ENCODE measurements around the gene RAB40B. TPM values are rescaled to one million over a fixed set of nuclear protein-coding genes. Genes with fewer than 3 reads are reported as not detected.
A peak's percentile ranks its signal among the peaks of the same experiment; 100 is the strongest.

The RAB40B gene
- total and polyA plus RNA-seq, 2 of the 13 experiments (the other 11 are each of a cell fraction or from before 2014, with no cell fraction given): 6.2 to 6.5 TPM

- TF ChIP-seq TIGD3 (CRISPR knock-in tag; IDR thresholded peaks at IDR 0.05; ENCODE audit: borderline replicate concordance) (peak; percentile 99), ZNF451 (CRISPR knock-in tag; IDR thresholded peaks at IDR 0.05) (peak; percentile 100)
Observed at GRCh38 chr17:82737967-82738877, 39.7 kb upstream of the RAB40B start (continued).

- WGBS (ENCODE audit: low lambda C conversion rate): 32% methylated on average over 8 of the region's 18 CpGs
- H3K79me2 ChIP-seq (ENCODE audit: insufficient read depth, low read length): peaks cover 18% of the 10 kb centered on the region
- peaks cover 28% of the 10 kb centered on the region for H3K9me3 ChIP-seq (ENCODE audit: low read length)
- ChIA-PET POLR2A (interaction anchor here (1.2 to 1.9 kb wide), 2 partner anchors 16 to 21 kb away, joined by 6 to 16 read pairs; partner anchors contain the start of gene FN3KRP), CTCF (ENCODE audit: low intra/inter-chr PET ratio, low total read pairs) (no interaction called here)
- H4K20me1 ChIP-seq (ENCODE audit: insufficient read depth, low read length): no peaks in the 10 kb centered on the region
- in situ Hi-C loops (cut with HindIII; ENCODE audit: extremely low pct_ligation_motif_present, low pct_unique_long_range_greater_than_20kb) (no loop called here), intact Hi-C loops (cut with micrococcal nuclease; ENCODE audit: unreplicated experiment) (no loop called here)
- H3K4me2 ChIP-seq (ENCODE audit: low read depth, low read length): peak overlapping the region; percentile 89
- no peak for FAIRE-seq
- TSS peak; percentile 54 for BruUV-seq (replicated peaks)
- peak overlapping the region; percentile 70 to 87 (median 83) for H3K4me3 ChIP-seq (replicated peaks in 1 of 3; ENCODE audit: insufficient read depth in 1 of 3, low read depth in 2 of 3, low read length in 3 of 3)
- H3K9ac ChIP-seq (ENCODE audit: insufficient read depth, low read depth, low read length): peak overlapping the region; percentile 75
- no peak for ATAC-seq
- H3K27ac ChIP-seq (ENCODE audit: extremely low read length, insufficient read depth, low read length): peak overlapping the region; percentile 41
- peaks cover 13 to 19% of the 10 kb centered on the region in 2 experiments for H3K36me3 ChIP-seq (replicated peaks in 1 of 2; ENCODE audit: control insufficient read depth in 1 of 2, insufficient read depth in 2 of 2, low read length in 2 of 2)
- H3K27me3 ChIP-seq (ENCODE audit: control insufficient read depth in 1 of 2, insufficient read depth in 2 of 2, low read length in 2 of 2): no peaks in the 10 kb centered on the region
- DNase-seq (ENCODE audit: low spot score): no peak
- H3K4me1 ChIP-seq (ENCODE audit: insufficient read depth, low read length): peaks cover 59% of the 10 kb centered on the region
- H2AFZ ChIP-seq (ENCODE audit: low read length): no peak overlapping the region
- TF ChIP-seq ZNF614 (CRISPR knock-in tag; IDR thresholded peaks at IDR 0.05; ENCODE audit: borderline replicate concordance): no peak
- no peak for TF ChIP-seq ZNF274 (CRISPR knock-in tag; IDR thresholded peaks at IDR 0.05)
- 0 out of 2 replicates have a peak, but pooled peaks have one; percentile 38 for TF ChIP-seq ZMAT3 (CRISPR knock-in tag; conservative IDR thresholded peaks at IDR 0.05)
- TF ChIP-seq NFE2 (CRISPR knock-in tag; IDR thresholded peaks at IDR 0.05): no peak
- no peak for TF ChIP-seq ZSCAN5A (CRISPR knock-in tag; IDR thresholded peaks at IDR 0.05; ENCODE audit: borderline replicate concordance)
- no peak for TF ChIP-seq SMC3 (IDR thresholded peaks at IDR 0.05; ENCODE audit: low read length)
- no peak for TF ChIP-seq ZNF720 (CRISPR knock-in tag; IDR thresholded peaks at IDR 0.05)
- no peak for TF ChIP-seq MBD4 (IDR thresholded peaks at IDR 0.05; ENCODE audit: borderline replicate concordance, low read length)
- TF ChIP-seq KDM1A (CRISPR knock-in tag; IDR thresholded peaks at IDR 0.05): no peak
- no peak for TF ChIP-seq FIP1L1 (IDR thresholded peaks at IDR 0.05; ENCODE audit: borderline replicate concordance, insufficient read depth, low read depth, low read length)
- TF ChIP-seq ZNF776 (CRISPR knock-in tag; IDR thresholded peaks at IDR 0.05): no peak
- no peak for TF ChIP-seq CENPBD1 (CRISPR knock-in tag; IDR thresholded peaks at IDR 0.05; ENCODE audit: borderline replicate concordance, low read depth)
- no peak for TF ChIP-seq MTA1 (CRISPR knock-in tag; IDR thresholded peaks at IDR 0.05; ENCODE audit: borderline replicate concordance)
- TF ChIP-seq HOXA9 (CRISPR knock-in tag; IDR thresholded peaks at IDR 0.05; ENCODE audit: borderline replicate concordance): no peak
Observed at GRCh38 chr17:82736511-82737185, 38.1 kb upstream of the RAB40B start.
